GM18507 (cell line): ENCODE results near the gene EPB42.
A peak's percentile ranks its signal among the peaks of the same experiment; 100 is the strongest.

Experiments
- DNase-seq: peaks from one replicate; pipeline ENCODE4 v3.0.0; 2011; ENCODE audit warnings: low read depth; ENCODE audit not compliant: insufficient read length; ENCODE audit errors: extremely low spot score
- FAIRE-seq: peaks from 2 replicates; lab custom pipeline; 2011; peaks lifted over from hg19 to GRCh38; lab: Jason Lieb, UNC

The EPB42 gene

GRCh38 chr15:43220991-43221403 lies at the start of gene EPB42:
TSS of gene EPB42 (minus strand) at chr15:43221018. CDS start at chr15:43220825, 193 bp downstream.
- DNase-seq, result no peak
- no peak for FAIRE-seq

- DNase-seq, result no peak
- FAIRE-seq, result no peak
Measured at GRCh38 chr15:43270113-43270665, 49.4 kb upstream of the EPB42 start.

GRCh38 chr15:43268111-43269105 lies 47.6 kb upstream of the EPB42 start:
- no peak for DNase-seq
- peak; percentile 57 for FAIRE-seq

- FAIRE-seq (no peak), DNase-seq (no peak)
Measured at GRCh38 chr15:43267439-43267838, 46.6 kb upstream of the EPB42 start.

GRCh38 chr15:43266834-43267233 lies 46.0 kb upstream of the EPB42 start, which contains the start of gene TGM5:
TSS of gene TGM5 (minus strand) at chr15:43266928. CDS start at chr15:43266849, 79 bp downstream.
- DNase-seq (no peak), FAIRE-seq (no peak)

- no peak for DNase-seq
- FAIRE-seq, result no peak
Measured at GRCh38 chr15:43266386-43266785, 45.6 kb upstream of the EPB42 start.

- DNase-seq (no peak), FAIRE-seq (no peak)
Measured at GRCh38 chr15:43260011-43260615, 39.3 kb upstream of the EPB42 start.

- no peak for FAIRE-seq
- no peak for DNase-seq
Measured at GRCh38 chr15:43258781-43259180, 38.0 kb upstream of the EPB42 start.

- DNase-seq (no peak), FAIRE-seq (no peak)
Measured at GRCh38 chr15:43256341-43256740, 35.5 kb upstream of the EPB42 start.

GRCh38 chr15:43255376-43255775 lies 34.6 kb upstream of the EPB42 start:
- DNase-seq (no peak), FAIRE-seq (no peak)

- FAIRE-seq, result peak; percentile 94
- DNase-seq, result peak; percentile 22
Measured at GRCh38 chr15:43253431-43254403, 32.9 kb upstream of the EPB42 start.

GRCh38 chr15:43251871-43252250 lies 31.0 kb upstream of the EPB42 start:
- DNase-seq (no peak), FAIRE-seq (peak; percentile 38)

GRCh38 chr15:43251185-43251870 lies 30.5 kb upstream of the EPB42 start:
- DNase-seq (no peak), FAIRE-seq (peak; percentile 33)

GRCh38 chr15:43250785-43251184 lies 30.0 kb upstream of the EPB42 start:
- DNase-seq (no peak), FAIRE-seq (peak; percentile 46)

- DNase-seq (peak; percentile 62), FAIRE-seq (peak; percentile 99)
Measured at GRCh38 chr15:43249699-43250203, 28.9 kb upstream of the EPB42 start.

- DNase-seq (no peak), FAIRE-seq (no peak)
Measured at GRCh38 chr15:43249236-43249635, 28.4 kb upstream of the EPB42 start.

- no peak for FAIRE-seq
- DNase-seq, result no peak
Measured at GRCh38 chr15:43246261-43246774, 25.5 kb upstream of the EPB42 start.

GRCh38 chr15:43244092-43244491 lies 23.3 kb upstream of the EPB42 start:
- FAIRE-seq, result no peak
- no peak for DNase-seq
